GM18951 (cell line): Measurements from ENCODE around the gene CMBL.

Experiments used
- POLR2A ChIP-seq: IDR thresholded peaks from 4 replicates; pipeline ENCODE4 v1.6.1; 2011; ENCODE audit warnings: mild to moderate bottlenecking; ENCODE audit not compliant: insufficient read length, insufficient read depth; ENCODE audit errors: extremely low read depth
- in situ Hi-C: fragments of 300-500 bp; cut with MboI; formaldehyde crosslinking; loops from one replicate; pipeline ENCODE4 v1.12.0; 2022; ENCODE audit warnings: low sequenced_read_pairs, mixed read lengths, inconsistent platforms; ENCODE audit not compliant: unreplicated experiment

CMBL gene

DNA sequence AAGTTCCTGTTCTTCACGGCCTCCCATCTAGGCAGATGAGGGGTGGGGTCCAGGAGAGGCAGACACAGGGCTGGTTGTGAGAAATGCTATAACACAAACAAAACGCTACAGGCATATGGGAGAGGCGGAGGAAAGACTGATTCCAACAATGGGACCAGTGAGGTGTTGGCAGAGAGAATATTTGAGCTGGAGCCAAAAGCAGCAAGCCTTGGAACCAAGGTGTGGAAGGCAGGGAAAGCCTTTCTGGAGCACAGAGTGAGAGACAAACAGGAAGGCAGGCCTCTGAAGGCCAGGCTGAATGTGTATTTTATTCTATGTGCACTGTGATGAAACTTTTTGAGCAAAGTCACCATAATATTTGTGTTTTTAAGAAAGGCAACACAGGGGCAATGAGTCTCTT, 60.9 kb downstream of the CMBL start:
- TF ChIP-seq POLR2A = no peak
- in situ Hi-C loops = no loop called here

DNA sequence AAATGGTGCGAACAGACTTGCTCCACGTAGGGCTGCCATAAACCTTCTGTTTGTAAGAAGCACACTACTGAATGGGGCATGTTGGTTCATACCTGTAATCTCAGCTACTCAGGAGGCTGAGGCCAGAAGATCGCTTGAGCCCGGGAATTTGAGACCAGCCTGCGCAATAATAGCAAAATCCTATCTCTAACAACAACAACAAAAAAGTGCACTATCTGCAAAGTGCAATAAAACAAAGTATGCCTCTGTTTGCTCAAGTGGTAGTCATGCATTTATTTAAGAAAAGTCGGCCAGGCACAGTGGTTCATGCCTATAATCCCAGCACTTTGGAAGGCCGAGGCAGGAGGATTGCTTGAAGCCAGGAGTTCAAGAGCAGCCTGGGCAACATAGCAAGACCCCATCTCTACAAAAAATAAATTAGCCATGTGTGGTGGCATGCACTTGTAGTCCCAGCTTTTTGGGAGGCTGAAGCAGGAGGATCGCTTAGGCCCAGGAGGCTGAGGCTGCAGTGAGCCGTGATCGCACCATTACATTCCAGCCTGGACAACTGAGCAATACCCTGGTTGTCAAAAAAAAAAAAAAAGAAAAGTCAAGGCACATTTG, 63.3 kb downstream of the CMBL start:
- in situ Hi-C loops = no loop called here
- no peak for TF ChIP-seq POLR2A

DNA sequence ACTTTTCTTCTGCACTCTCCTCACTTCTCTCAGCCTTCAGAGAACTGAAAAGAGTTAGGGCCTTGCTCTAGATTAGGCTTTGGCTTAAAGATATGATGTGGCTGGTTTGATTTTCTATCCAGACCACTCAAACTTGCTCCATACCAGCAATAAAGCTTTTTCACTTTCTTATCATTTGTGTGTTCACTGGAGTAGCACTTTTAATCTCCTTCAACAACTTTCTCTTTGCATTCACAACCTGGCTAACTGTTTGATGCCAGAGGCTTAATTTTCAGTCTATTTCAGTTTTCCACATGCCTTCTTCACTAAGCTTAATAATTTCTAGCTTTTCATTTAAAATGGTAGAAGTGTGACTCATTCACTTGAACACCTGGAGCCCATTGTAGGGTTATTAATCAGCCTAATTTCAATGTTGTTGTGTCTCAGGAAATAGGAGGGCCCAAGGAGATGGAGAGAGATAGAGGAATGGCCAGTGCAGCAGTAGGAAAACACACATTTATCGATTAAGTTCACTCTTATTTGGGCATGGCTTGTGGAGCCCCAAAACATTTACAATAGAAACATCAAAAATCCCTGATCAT, 64.0 kb downstream of the CMBL start:
- TF ChIP-seq POLR2A = no peak

DNA sequence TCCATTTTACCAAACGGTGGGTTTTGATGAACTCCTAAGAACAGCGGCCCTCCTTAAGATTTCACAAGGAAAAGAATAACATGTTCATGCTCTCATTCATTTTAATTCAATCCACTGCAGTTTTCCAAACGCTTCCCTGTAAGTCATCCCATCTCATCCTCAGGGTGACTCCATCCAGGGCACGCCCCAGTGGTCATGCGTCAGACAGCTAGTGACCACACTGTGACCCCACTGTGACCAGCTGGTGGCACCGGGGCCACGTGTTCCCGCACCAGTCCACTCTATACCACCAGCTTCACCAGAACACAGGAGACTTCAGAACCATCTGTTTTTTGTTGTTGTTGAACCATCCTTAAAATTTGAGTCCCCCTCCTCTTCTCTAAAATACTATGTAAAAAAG, 72.4 kb downstream of the CMBL start:
- in situ Hi-C loops = no loop called here
- TF ChIP-seq POLR2A = no peak

More for the DNA sequence above, 64.0 kb downstream of the CMBL start:
- in situ Hi-C loops = no loop called here

DNA sequence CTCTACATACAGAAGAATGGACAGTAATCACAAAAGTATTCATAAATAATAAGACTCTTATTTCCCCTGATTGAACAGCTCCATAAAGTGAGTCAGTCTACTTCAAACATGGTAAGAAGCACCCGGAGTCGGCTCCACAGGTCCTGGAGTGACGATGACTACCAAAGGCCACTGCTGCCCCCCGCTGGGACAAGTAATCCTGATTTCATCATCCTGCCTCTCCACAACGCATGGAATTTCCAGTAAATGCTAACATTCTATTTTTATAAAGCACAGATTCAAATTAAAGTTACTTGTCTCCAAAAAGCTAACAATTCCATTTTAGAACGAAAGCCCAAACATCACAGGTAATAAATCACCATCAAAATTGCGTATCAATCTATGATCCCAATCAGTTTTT, 74.2 kb downstream of the CMBL start:
- no peak for TF ChIP-seq POLR2A
- in situ Hi-C loops = no loop called here

DNA sequence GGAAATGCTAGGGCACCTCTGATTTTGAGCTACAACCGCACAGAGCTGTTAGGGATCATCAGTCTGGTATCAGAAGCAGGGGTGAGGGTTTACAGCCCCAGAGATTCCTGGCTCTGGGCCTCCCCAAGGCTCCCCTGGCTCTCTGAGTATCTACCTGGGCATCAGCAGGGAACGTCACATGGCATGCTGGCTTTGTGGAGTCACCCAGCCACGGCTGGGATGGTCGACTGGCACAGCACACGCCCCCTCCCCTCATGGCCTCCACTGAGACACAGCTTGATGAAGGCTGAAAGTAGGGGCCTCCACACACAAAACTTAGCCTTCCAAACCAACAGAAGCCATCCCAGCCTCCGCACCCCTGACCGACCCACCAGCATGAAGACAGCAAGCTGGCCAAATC, 74.7 kb downstream of the CMBL start:
- in situ Hi-C loops = no loop called here
- TF ChIP-seq POLR2A = no peak

DNA sequence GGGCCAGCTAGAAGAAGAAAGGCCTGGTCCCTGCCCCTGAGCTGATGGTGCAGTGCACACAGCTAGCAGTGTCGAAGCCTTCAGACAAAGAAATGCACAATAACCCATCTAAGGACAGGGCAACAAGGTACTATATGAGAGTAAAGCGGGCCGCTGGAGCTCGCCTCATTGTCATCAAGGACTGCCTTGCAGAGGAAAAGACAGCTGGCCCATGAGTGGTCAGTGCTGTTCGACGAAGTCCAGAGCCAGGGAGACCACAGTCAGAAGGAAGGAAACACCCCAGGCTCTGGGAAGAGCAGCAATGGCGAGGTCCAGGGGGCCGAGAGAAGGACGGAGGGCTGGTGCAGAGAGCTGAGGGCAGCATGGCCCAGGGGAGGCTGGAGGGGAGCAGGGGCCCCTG, 75.3 kb downstream of the CMBL start:
- no peak for TF ChIP-seq POLR2A
- in situ Hi-C loops = no loop called here

DNA sequence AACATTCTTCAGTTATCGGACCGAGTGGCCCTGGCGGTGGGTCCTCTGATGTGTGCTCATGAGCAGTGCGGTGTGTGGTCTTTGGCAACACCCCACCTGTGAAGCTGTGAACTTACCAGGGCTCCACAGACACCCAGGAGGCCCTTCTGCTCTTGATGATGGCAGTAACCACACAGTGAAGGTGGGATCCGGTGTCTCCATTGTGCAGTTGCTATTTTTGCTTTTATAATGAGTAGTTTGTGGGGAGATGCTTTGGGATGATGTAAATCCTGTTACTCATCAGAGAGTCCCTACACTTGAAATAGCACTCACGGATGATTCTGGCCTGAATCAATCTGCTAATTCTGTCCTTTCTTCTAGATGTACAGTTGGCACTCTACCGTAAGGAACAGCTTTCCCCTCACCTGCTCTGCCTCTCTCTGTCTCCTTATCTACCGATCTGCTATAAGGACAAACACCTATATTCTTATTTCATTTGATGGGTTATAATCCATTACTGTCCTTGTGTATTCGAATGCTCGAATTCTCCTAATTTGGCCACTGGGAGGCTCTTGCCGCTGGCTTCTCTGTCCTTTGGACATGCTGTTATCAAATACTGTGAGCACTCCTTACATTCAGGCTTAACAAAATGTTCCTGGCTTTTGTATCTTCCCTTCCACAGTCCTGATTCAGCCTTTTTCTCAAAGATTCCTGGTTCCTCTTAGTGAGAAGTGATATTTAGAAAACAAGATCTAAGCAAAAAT, 78.2 kb downstream of the CMBL start:
- in situ Hi-C loops = no loop called here
- TF ChIP-seq POLR2A = no peak

DNA sequence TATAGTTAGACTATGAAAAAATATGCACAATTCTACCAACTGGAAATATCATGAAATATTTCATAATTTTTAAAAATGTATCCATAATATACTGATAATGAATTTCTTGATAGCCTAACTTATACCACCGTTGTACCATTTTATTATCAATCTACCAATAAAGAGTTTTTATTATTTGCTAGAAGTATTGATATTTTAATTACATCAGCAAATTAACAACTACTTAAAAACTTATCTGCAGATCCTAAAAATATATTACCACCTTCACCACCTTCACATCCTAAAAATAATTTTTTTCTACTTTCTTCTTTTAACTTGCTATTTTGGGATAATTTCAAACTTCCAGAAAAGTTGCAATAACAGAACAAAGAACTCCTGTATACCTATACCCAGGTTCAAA, 79.4 kb downstream of the CMBL start:
- in situ Hi-C loops = no loop called here
- TF ChIP-seq POLR2A = no peak
